Endodermal cell (in vitro differentiated cells): ENCODE results near the gene MAP3K5. TPM values are rescaled to one million over a fixed set of nuclear protein-coding genes. Genes with fewer than 3 reads are reported as not detected.

ENCODE experiments used
- DNase-seq: peaks from one replicate; pipeline ENCODE4 v3.0.0-alpha.2; 2017
- H3K27ac ChIP-seq: 2 replicates; pipeline ENCODE4 v1.5.1; 2013; ENCODE audit warnings: mild to moderate bottlenecking, low read depth, low read length, moderate library complexity
- H3K27me3 ChIP-seq: 2 replicates; pipeline ENCODE4 v1.6.1; 2013; ENCODE audit warnings: mild to moderate bottlenecking, low read length, moderate library complexity; ENCODE audit not compliant: insufficient read depth, control insufficient read depth, poor library complexity, severe bottlenecking
- H3K36me3 ChIP-seq: 2 replicates; pipeline ENCODE4 v1.7.0; 2013; ENCODE audit warnings: mild to moderate bottlenecking, low read length, moderate library complexity; ENCODE audit not compliant: control insufficient read depth, insufficient read depth
- H3K4me1 ChIP-seq: one replicate; pipeline ENCODE4 v1.7.0; 2013; ENCODE audit warnings: low read length; ENCODE audit not compliant: control insufficient read depth, insufficient read depth
- H3K4me3 ChIP-seq: 2 replicates; pipeline ENCODE4 v1.5.1; 2013; ENCODE audit warnings: mild to moderate bottlenecking, low read length, moderate library complexity
- H3K9ac ChIP-seq: 2 replicates; pipeline ENCODE4 v1.6.1; 2013; ENCODE audit warnings: mild to moderate bottlenecking, low read length, moderate library complexity; ENCODE audit not compliant: poor library complexity, severe bottlenecking; ENCODE audit errors: extremely low read depth
- H3K9me3 ChIP-seq: 2 replicates; pipeline ENCODE4 v1.6.1; 2013; ENCODE audit warnings: mild to moderate bottlenecking, low read length, moderate library complexity; ENCODE audit not compliant: control insufficient read depth
- H3K27ac Mint-ChIP-seq: 2 replicates; pipeline ENCODE4 v1.8.0; 2020; ENCODE audit warnings: mixed read lengths
- H3K27me3 Mint-ChIP-seq: 2 replicates; pipeline ENCODE4 v1.8.0; 2021; ENCODE audit warnings: mild to moderate bottlenecking, mixed read lengths; ENCODE audit not compliant: insufficient read depth
- H3K36me3 Mint-ChIP-seq: 2 replicates; pipeline ENCODE4 v1.8.0; 2020; ENCODE audit warnings: low read depth, mixed read lengths
- H3K4me1 Mint-ChIP-seq: 2 replicates; pipeline ENCODE4 v1.8.0; 2020; ENCODE audit warnings: mixed read lengths
- H3K4me3 Mint-ChIP-seq: 2 replicates; pipeline ENCODE4 v1.8.0; 2020; ENCODE audit warnings: mild to moderate bottlenecking, moderate library complexity, mixed read lengths
- H3K9me3 Mint-ChIP-seq: 2 replicates; pipeline ENCODE4 v1.8.0; 2020; ENCODE audit warnings: mild to moderate bottlenecking, mixed read lengths
- CTCF ChIP-seq: fragments of 200-600 bp; sonication (generic); conservative IDR thresholded peaks from 2 replicates; pipeline ENCODE4 v1.5.0; 2021; ENCODE audit warnings: antibody characterized with exemption, mild to moderate bottlenecking
- WGBS, 2 experiments: methylation state at CpG; one replicate each; pipeline versions ENCODE4 v1.1.5 to v1.1.7; 2013; ENCODE audit warnings: missing lambda C conversion rate in 2 of 2, mixed read lengths in 1 of 2; ENCODE audit not compliant: insufficient coverage in 1 of 2, insufficient read length in 1 of 2; 5-methylcytosine and 5-hydroxymethylcytosine counted together
- total RNA-seq, 2 donors: library from RNA; stranded (reverse); fragmentation: NEBNext Ultra II Directional in 1 of 2; extraction: Animal tissue kit (Norgen Biotek cat#: 25700) in 1 of 2; gene quantifications; 2 replicates in 1 of 2; 3 replicates in 1 of 2; pipeline ENCODE4 v1.2.1, GENCODE V29; 2021

MAP3K5 gene
- total RNA-seq, 2 donors from 2014 or later: 1.6 to 3.4 TPM

GRCh38 chr6:136598048-136598447 lies 194.2 kb downstream of the MAP3K5 start:
- Mint-ChIP-seq H3K27me3 (no peaks in the 10 kb centered on the region), H3K36me3 (no peaks in the 10 kb centered on the region), H3K4me3 (no peak overlapping the region), H3K4me1 (peaks cover 20% of the 10 kb centered on the region), H3K27ac (no peak overlapping the region), H3K9me3 (no peaks in the 10 kb centered on the region)
- no peaks in the 10 kb centered on the region for H3K4me1 ChIP-seq
- no peak overlapping the region for H3K27ac ChIP-seq
- no peaks in the 10 kb centered on the region for H3K9me3 ChIP-seq
- DNase-seq: no peak
- no peaks in the 10 kb centered on the region for H3K27me3 ChIP-seq
- H3K36me3 ChIP-seq: no peaks in the 10 kb centered on the region
- WGBS, 2 experiments: 86 to 100% methylated on average over 2 to 3 of the region's 3 CpGs
- TF ChIP-seq CTCF: no peak
- no peak overlapping the region for H3K4me3 ChIP-seq
- H3K9ac ChIP-seq: no peak overlapping the region

- TF ChIP-seq CTCF: no peak
- H3K36me3 Mint-ChIP-seq: peaks cover 12% of the 10 kb centered on the region
- H3K4me1 Mint-ChIP-seq: peaks cover 14% of the 10 kb centered on the region
- peaks cover 14% of the 10 kb centered on the region for H3K9me3 Mint-ChIP-seq
- H3K27me3 Mint-ChIP-seq: no peaks in the 10 kb centered on the region
- Histone ChIP-seq H3K9ac (no peak overlapping the region), H3K4me1 (no peaks in the 10 kb centered on the region), H3K4me3 (no peak overlapping the region), H3K9me3 (no peaks in the 10 kb centered on the region), H3K27me3 (no peaks in the 10 kb centered on the region), H3K36me3 (no peaks in the 10 kb centered on the region), H3K27ac (no peak overlapping the region)
- no peak overlapping the region for H3K27ac Mint-ChIP-seq
- WGBS, 2 experiments: 91 to 97% methylated on average over 7 to 8 of the region's 8 CpGs
- DNase-seq: no peak
- no peak overlapping the region for H3K4me3 Mint-ChIP-seq
These were observed 197.6 kb downstream of the MAP3K5 start for GRCh38 chr6:136594671-136595070.

- Histone ChIP-seq H3K27ac (no peak overlapping the region), H3K9ac (no peak overlapping the region), H3K4me3 (no peak overlapping the region), H3K36me3 (no peaks in the 10 kb centered on the region), H3K4me1 (no peaks in the 10 kb centered on the region), H3K9me3 (no peaks in the 10 kb centered on the region), H3K27me3 (no peaks in the 10 kb centered on the region)
- H3K9me3 Mint-ChIP-seq: peaks cover 14% of the 10 kb centered on the region
- peaks cover 14% of the 10 kb centered on the region for H3K36me3 Mint-ChIP-seq
- no peak overlapping the region for H3K4me3 Mint-ChIP-seq
- H3K27me3 Mint-ChIP-seq: no peaks in the 10 kb centered on the region
- peaks cover 14% of the 10 kb centered on the region for H3K4me1 Mint-ChIP-seq
- TF ChIP-seq CTCF: no peak
- no peak overlapping the region for H3K27ac Mint-ChIP-seq
- 89 to 90% methylated on average over 6 of the region's 6 CpGs for WGBS, 2 experiments
- DNase-seq: no peak
These were observed 198.4 kb downstream of the MAP3K5 start for GRCh38 chr6:136593748-136594490.
